ENCODE measurements around the gene DFFB. TPM values are rescaled to one million over a fixed set of nuclear protein-coding genes. Genes with fewer than 3 reads are reported as not detected.

Gene DFFB
- total and polyA plus RNA-seq, 9 of the 15 experiments (the other 6 are each of a cell fraction or from before 2014, with no cell fraction given), result 2.3 to 15.8 (median 11.5) TPM

DNA sequence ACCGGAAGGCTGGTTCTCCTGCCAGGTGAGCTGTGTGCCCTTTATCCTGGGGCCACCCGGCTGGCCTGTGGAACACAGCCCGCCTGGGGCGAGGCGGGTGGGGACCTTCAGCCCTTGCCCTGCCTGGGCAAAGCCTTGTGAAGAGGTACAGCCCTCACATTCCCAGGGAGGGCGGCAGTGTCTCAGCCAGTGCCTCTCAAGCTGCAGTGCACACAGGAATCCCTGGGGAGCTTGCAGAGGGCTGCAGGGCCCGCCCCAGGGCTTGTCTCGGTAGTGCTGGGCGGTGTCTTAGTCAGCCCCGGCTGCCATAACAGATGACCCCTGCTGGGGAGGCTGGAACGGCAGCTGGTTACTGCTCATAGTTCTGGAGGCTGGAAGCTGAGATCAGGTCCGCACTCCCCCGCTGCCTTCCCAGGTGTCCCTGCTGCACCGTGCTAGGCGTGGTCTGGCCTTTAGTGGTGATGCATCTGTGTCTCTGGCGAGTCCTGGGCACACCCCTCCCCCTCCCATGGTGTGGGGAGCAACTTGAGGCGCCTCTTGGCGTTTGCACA is 12.6 kb downstream of the DFFB start (continued):
- TF ChIP-seq, protein P1, sequence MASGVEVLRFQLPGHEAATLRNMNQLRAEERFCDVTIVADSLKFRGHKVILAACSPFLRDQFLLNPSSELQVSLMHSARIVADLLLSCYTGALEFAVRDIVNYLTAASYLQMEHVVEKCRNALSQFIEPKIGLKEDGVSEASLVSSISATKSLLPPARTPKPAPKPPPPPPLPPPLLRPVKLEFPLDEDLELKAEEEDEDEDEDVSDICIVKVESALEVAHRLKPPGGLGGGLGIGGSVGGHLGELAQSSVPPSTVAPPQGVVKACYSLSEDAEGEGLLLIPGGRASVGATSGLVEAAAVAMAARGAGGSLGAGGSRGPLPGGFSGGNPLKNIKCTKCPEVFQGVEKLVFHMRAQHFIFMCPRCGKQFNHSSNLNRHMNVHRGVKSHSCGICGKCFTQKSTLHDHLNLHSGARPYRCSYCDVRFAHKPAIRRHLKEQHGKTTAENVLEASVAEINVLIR (CRISPR knock-in tag; IDR thresholded peaks at IDR 0.05), result no peak
- no peak for TF ChIP-seq HOXB6 (CRISPR knock-in tag; IDR thresholded peaks at IDR 0.05; ENCODE audit: borderline replicate concordance)
- TF ChIP-seq, protein P2, sequence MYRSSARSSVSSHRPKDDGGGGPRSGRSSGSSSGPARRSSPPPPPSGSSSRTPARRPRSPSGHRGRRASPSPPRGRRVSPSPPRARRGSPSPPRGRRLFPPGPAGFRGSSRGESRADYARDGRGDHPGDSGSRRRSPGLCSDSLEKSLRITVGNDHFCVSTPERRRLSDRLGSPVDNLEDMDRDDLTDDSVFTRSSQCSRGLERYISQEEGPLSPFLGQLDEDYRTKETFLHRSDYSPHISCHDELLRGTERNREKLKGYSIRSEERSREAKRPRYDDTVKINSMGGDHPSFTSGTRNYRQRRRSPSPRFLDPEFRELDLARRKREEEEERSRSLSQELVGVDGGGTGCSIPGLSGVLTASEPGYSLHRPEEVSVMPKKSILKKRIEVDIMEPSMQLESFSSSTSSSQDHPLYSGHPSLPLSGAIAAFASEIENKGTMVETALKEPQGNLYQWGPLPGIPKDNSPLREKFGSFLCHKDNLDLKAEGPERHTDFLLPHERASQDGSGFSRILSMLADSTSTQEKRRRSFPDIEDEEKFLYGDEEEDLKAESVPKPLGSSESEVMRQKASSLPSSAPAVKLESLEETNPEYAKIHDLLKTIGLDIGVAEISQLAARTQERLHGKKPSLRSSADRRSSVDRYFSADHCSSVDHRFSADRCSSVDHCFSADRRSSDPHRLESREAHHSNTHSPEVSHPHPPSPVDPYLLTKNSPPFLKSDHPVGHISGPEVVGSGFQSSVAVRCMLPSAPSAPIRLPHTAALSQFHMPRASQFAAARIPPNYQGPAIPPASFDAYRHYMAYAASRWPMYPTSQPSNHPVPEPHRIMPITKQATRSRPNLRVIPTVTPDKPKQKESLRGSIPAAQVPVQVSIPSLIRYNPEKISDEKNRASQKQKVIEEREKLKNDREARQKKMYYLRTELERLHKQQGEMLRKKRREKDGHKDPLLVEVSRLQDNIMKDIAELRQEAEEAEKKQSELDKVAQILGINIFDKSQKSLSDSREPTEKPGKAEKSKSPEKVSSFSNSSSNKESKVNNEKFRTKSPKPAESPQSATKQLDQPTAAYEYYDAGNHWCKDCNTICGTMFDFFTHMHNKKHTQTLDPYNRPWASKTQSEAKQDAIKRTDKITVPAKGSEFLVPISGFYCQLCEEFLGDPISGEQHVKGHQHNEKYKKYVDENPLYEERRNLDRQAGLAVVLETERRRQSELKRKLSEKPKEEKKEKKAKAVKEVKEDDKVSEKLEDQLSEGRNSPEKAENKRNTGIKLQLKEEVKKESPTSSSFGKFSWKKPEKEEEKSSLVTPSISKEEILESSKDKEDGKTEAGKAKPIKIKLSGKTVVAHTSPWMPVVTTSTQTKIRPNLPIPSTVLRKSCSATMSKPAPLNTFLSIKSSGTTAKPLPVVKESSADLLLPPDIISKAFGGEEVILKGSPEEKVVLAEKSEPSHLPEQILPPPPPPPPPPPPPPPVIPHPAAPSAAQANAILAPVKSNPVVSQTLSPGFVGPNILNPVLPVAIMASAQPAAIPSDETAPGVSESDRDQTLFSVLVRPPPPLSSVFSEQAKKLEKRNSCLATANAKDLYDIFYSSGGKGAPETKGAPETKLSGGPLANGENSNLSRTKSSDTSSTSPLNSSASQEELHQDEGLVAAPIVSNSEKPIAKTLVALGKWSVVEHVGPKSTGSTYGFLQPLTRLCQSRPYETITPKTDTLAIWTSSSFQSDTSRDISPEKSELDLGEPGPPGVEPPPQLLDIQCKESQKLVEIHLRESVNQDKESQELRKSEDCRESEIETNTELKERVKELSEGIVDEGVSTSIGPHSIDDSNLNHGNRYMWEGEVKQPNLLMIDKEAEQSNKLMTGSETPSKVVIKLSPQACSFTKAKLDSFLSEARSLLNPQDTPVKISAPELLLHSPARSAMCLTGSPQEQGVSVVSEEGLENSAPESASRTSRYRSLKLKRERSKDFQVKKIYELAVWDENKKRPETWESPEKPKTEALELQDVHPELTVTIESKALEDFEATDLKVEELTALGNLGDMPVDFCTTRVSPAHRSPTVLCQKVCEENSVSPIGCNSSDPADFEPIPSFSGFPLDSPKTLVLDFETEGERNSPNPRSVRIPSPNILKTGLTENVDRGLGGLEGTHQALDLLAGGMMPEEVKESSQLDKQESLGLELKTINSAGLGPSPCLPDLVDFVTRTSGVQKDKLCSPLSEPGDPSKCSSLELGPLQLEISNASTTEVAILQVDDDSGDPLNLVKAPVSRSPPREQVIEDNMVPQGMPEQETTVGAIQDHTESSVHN (IDR thresholded peaks at IDR 0.05; ENCODE audit: borderline replicate concordance in 1 of 2, low read depth in 1 of 2), result no peak
- no peak for TF ChIP-seq ZNF197 (CRISPR knock-in tag; IDR thresholded peaks at IDR 0.05; ENCODE audit: low read depth)
- TF ChIP-seq, protein P3, sequence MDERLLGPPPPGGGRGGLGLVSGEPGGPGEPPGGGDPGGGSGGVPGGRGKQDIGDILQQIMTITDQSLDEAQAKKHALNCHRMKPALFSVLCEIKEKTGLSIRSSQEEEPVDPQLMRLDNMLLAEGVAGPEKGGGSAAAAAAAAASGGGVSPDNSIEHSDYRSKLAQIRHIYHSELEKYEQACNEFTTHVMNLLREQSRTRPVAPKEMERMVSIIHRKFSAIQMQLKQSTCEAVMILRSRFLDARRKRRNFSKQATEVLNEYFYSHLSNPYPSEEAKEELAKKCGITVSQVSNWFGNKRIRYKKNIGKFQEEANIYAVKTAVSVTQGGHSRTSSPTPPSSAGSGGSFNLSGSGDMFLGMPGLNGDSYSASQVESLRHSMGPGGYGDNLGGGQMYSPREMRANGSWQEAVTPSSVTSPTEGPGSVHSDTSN (CRISPR knock-in tag; IDR thresholded peaks at IDR 0.05; ENCODE audit: low read depth), result no peak
- TF ChIP-seq, protein P3 (tag; conservative IDR thresholded peaks at IDR 0.05; ENCODE audit: low read depth), result no peak
- no peak for TF ChIP-seq ZNF699 (CRISPR knock-in tag; IDR thresholded peaks at IDR 0.05; ENCODE audit: insufficient replicate concordance)
- TF ChIP-seq, protein P4, sequence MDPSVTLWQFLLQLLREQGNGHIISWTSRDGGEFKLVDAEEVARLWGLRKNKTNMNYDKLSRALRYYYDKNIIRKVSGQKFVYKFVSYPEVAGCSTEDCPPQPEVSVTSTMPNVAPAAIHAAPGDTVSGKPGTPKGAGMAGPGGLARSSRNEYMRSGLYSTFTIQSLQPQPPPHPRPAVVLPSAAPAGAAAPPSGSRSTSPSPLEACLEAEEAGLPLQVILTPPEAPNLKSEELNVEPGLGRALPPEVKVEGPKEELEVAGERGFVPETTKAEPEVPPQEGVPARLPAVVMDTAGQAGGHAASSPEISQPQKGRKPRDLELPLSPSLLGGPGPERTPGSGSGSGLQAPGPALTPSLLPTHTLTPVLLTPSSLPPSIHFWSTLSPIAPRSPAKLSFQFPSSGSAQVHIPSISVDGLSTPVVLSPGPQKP (CRISPR knock-in tag; IDR thresholded peaks at IDR 0.05), result no peak
- TF ChIP-seq, protein P5, sequence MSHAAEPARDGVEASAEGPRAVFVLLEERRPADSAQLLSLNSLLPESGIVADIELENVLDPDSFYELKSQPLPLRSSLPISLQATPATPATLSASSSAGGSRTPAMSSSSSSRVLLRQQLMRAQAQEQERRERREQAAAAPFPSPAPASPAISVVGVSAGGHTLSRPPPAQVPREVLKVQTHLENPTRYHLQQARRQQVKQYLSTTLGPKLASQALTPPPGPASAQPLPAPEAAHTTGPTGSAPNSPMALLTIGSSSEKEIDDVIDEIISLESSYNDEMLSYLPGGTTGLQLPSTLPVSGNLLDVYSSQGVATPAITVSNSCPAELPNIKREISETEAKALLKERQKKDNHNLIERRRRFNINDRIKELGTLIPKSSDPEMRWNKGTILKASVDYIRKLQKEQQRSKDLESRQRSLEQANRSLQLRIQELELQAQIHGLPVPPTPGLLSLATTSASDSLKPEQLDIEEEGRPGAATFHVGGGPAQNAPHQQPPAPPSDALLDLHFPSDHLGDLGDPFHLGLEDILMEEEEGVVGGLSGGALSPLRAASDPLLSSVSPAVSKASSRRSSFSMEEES (CRISPR knock-in tag; IDR thresholded peaks at IDR 0.05), result no peak
- TF ChIP-seq FOXP1 (CRISPR knock-in tag; IDR thresholded peaks at IDR 0.05), result no peak
- no peak for TF ChIP-seq MEF2A (IDR thresholded peaks at IDR 0.05; ENCODE audit: control insufficient read depth, low read depth, low read length)
- no peak for TF ChIP-seq HMG20B (CRISPR knock-in tag; IDR thresholded peaks at IDR 0.05)

All from K562 (cell line).